ENCODE measurements around the gene SALL1. TPM values are rescaled to one million over a fixed set of nuclear protein-coding genes. Genes with fewer than 3 reads are reported as not detected.

SALL1 gene
- total RNA-seq, 6 experiments from 2014 or later = 10.6 to 15.4 (median 12.6) TPM

DNA sequence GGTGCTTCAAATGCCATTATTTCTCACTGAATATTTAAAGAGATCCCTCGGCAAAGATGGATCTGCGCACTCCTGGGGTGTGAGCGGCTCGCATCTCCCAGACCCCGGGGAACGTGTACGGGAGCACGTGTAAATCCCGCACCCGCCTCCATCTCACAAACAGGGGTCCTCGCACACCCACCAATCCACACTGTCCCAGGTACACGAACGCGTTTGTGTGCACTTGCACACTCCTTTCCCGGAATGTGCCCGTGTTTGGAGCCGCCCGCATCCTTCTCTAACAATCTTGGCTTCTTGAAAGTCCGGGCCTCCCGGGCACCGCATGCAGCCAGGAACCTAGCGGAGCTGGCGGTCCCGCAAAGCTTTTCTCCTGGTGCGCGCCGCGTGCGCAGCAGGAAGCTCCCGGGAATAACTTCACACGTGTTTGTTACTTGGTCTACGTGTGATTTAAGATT, 2.5 kb upstream of the SALL1 start:
- Mint-ChIP-seq H3K27ac (peak overlapping the region; percentile 79), H3K27me3 (ENCODE audit: insufficient read depth) (no peaks in the 10 kb centered on the region; the same call in 1 of the 2 replicates), H3K4me1 (ENCODE audit: low read depth) (peaks cover 38% of the 10 kb centered on the region), H3K36me3 (ENCODE audit: low read depth) (no peaks in the 10 kb centered on the region), H3K9me3 (no peaks in the 10 kb centered on the region), H3K4me3 (peak overlapping the region; percentile 92)
- TF ChIP-seq, protein P1, sequence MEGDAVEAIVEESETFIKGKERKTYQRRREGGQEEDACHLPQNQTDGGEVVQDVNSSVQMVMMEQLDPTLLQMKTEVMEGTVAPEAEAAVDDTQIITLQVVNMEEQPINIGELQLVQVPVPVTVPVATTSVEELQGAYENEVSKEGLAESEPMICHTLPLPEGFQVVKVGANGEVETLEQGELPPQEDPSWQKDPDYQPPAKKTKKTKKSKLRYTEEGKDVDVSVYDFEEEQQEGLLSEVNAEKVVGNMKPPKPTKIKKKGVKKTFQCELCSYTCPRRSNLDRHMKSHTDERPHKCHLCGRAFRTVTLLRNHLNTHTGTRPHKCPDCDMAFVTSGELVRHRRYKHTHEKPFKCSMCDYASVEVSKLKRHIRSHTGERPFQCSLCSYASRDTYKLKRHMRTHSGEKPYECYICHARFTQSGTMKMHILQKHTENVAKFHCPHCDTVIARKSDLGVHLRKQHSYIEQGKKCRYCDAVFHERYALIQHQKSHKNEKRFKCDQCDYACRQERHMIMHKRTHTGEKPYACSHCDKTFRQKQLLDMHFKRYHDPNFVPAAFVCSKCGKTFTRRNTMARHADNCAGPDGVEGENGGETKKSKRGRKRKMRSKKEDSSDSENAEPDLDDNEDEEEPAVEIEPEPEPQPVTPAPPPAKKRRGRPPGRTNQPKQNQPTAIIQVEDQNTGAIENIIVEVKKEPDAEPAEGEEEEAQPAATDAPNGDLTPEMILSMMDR (IDR thresholded peaks at IDR 0.05) = no peak
- DNase-seq = no peak

DNA sequence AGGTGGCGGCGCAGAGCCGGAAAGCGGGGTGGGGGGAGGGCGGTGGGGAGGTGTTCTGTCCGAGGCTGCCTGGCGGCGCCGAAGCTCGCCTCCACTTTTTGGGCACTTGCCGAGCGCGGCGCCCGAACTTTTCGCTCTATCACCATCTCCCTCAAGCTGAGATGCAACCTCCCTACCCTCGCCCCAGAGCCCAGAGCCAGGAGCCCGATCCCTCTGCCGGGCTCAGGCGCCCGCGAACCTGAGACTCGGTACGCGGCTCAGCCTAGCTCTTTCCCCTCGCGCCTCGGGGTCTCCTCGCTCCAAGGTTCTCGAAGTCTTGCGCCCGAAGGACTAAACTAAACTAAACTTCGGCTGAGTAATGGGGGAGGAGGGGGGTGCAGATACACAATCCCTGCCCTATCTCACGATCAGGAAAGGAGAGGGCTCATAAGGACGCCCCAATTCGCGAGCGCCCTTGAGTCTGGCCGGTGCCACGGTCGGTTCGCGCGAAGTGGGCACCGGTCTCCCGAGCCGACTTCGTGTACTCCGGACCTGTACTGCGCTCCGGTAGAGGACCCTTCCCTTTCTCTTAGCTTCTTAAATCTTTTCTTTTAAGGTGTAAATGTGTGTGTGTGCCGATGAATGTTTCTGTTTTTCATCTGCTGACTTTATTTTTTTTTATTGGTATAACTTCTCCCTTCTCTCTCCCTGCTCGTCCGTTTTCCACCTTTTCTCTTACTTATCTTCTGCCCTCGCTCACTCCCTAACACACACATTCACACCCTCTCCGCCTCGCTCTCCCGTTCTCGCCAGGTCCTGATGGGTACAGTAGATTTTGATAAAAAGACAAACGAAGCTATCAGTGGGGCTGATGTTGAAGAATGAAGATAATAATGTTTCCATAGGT, 1.9 kb upstream of the SALL1 start:
- H3K36me3 Mint-ChIP-seq (ENCODE audit: low read depth) = no peaks in the 10 kb centered on the region
- TF ChIP-seq, protein P1 (IDR thresholded peaks at IDR 0.05) = no peak
- H3K4me1 Mint-ChIP-seq (ENCODE audit: low read depth) = peaks cover 42% of the 10 kb centered on the region
- peak overlapping the region; percentile 79 for H3K27ac Mint-ChIP-seq
- peak; percentile 54 for DNase-seq
- no peaks in the 10 kb centered on the region; the same call in 1 of the 2 replicates for H3K27me3 Mint-ChIP-seq (ENCODE audit: insufficient read depth)
- peak overlapping the region; percentile 92 for H3K4me3 Mint-ChIP-seq
- H3K9me3 Mint-ChIP-seq = no peaks in the 10 kb centered on the region

DNA sequence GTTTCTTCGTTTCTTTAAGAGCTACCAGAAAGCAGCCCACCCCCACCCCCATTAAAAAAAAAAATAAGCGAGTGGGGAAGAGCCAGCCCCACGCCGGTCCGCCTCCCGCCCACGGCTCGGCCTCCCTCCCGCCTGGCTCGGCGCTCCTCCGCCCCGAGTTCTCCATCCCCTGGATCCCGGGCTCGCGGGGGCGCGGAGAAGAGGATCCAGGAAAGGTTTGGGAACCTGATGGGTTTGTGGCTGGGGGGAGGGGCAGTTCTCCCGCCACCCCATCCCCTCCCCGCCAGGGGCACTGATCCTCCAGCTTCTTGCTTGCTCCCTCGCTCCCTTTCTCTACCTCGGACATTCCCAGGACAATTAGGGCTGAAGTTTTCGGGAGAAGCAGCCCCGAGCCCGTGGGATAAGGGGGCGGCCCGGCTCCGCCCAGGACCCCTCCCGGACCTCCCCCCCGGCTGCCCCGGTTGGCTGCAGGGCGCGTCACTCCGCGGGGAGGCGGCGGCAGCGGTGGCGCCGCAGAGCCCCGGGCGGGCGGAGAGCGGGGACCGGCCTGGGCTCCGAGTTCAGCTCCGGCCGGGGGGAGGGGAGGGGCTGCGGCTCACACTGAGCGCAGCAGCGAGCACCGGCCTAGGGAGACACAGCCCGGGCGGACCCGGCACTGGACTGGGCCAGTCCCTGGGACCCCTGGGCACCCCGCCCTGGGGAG, 1.0 kb upstream of the SALL1 start:
- peak; percentile 82 for DNase-seq
- no peaks in the 10 kb centered on the region; the same call in 1 of the 2 replicates for H3K27me3 Mint-ChIP-seq (ENCODE audit: insufficient read depth)
- peak overlapping the region; percentile 74 for H3K27ac Mint-ChIP-seq

GRCh38 chr16:51151435-51151960, 428 bp upstream of the SALL1 start:
- Mint-ChIP-seq H3K27me3 (ENCODE audit: insufficient read depth) (no peaks in the 10 kb centered on the region; the same call in 1 of the 2 replicates), H3K27ac (peak overlapping the region; percentile 94), H3K4me3 (peak overlapping the region; percentile 96), H3K9me3 (no peaks in the 10 kb centered on the region), H3K4me1 (ENCODE audit: low read depth) (peaks cover 42% of the 10 kb centered on the region), H3K36me3 (ENCODE audit: low read depth) (no peaks in the 10 kb centered on the region)
- TF ChIP-seq, protein P1 (IDR thresholded peaks at IDR 0.05) = no peak
- DNase-seq = peak; percentile 78

More for the DNA sequence above, 1.0 kb upstream of the SALL1 start:
- Mint-ChIP-seq H3K9me3 (no peaks in the 10 kb centered on the region), H3K36me3 (ENCODE audit: low read depth) (no peaks in the 10 kb centered on the region), H3K4me3 (peak overlapping the region; percentile 92), H3K4me1 (ENCODE audit: low read depth) (peaks cover 42% of the 10 kb centered on the region)
- TF ChIP-seq, protein P1 (IDR thresholded peaks at IDR 0.05) = peak; percentile 42

DNA sequence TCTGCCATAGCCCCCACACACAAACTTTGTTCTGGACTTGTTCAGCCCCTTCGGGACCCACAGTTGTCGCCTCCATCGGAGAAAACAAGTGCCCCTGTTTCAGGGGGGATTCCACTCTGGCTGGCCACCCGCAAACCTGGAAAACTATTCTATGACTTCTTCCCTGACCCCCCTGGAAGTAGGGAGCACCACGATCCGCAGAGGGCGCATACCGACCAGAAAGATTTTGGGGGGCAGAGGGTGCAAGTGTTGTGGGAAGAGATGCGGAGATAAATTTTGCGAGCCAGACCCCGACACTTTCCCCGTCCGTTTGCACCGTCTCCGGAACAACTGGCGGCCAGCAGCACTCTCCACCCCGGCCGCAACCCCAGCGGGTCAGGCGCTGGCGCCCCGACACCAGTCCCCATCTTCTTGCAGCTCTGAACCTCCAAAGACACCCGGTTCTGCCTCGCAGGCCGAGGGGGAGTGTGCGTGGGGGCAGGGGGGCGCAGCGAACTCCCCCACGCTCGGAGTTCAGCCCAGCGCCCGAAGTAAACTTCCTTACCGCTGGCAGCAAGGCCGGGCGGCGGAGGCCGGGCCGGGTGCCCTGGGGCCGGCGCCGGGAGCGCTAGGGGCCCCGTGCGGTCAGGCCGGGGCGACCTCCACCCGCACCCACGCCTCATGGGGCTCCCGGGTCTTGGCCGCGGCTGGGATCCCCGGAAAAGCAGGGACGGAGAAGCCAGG, 744 bp downstream of the SALL1 start:
- Mint-ChIP-seq H3K27ac (peak overlapping the region; percentile 94), H3K27me3 (ENCODE audit: insufficient read depth) (no peaks in the 10 kb centered on the region; the same call in 1 of the 2 replicates), H3K4me3 (peak overlapping the region; percentile 96), H3K4me1 (ENCODE audit: low read depth) (peaks cover 50% of the 10 kb centered on the region), H3K36me3 (ENCODE audit: low read depth) (no peaks in the 10 kb centered on the region), H3K9me3 (no peaks in the 10 kb centered on the region)
- no peak for DNase-seq
- TF ChIP-seq, protein P1 (IDR thresholded peaks at IDR 0.05) = no peak
